ENCODE data around the gene ABCB6. TPM values are rescaled to one million over a fixed set of nuclear protein-coding genes. Genes with fewer than 3 reads are reported as not detected.
A peak's percentile ranks its signal among the peaks of the same experiment; 100 is the strongest.

Gene ABCB6
- total RNA-seq, 2 experiments from 2014 or later, result 18.2 to 21.9 TPM

GRCh38 chr2:219228041-219228910 lies 9.5 kb upstream of the ABCB6 start:
- Mint-ChIP-seq H3K4me1 (peaks cover 33% of the 10 kb centered on the region), H3K27me3 (no peaks in the 10 kb centered on the region), H3K27ac (peak overlapping the region; percentile 78), H3K4me3 (peak overlapping the region; percentile 84), H3K36me3 (ENCODE audit: low read depth) (peaks cover 73% of the 10 kb centered on the region), H3K9me3 (ENCODE audit: low read depth) (no peaks in the 10 kb centered on the region)
- intact Hi-C loops (cut with DNase I, micrococcal nuclease), result no loop called here
- POLR2A ChIA-PET, result interaction anchor here (1.2 to 2.3 kb wide), 3 partner anchors 22 to 25 kb away, joined by 3 to 24 read pairs (median 5); partner anchors contain the start of genes TUBA4A, TUBA4B and ZFAND2B
- CTCF ChIA-PET, result interaction anchor here (0.6 to 2.5 kb wide), 5 partner anchors 21 to 140 kb away, joined by 3 to 5 read pairs (median 4); partner anchors contain the start of gene ZFAND2B
- ATAC-seq (no peak), DNase-seq (no peak)

GRCh38 chr2:219225350-219225749 lies 6.6 kb upstream of the ABCB6 start:
- Mint-ChIP-seq H3K9me3 (ENCODE audit: low read depth) (no peaks in the 10 kb centered on the region), H3K36me3 (ENCODE audit: low read depth) (peaks cover 63% of the 10 kb centered on the region), H3K27ac (no peak overlapping the region), H3K4me3 (no peak overlapping the region), H3K27me3 (no peaks in the 10 kb centered on the region), H3K4me1 (peaks cover 17% of the 10 kb centered on the region)
- ATAC-seq (no peak), DNase-seq (no peak)
- CTCF ChIA-PET, result interaction anchor here (1.2 kb wide), 1 partner anchor 55 kb away, joined by 4 read pairs; no protein-coding TSS in a partner anchor
- POLR2A ChIA-PET, result no interaction called here
- intact Hi-C loops (cut with DNase I, micrococcal nuclease), result no loop called here

- no peaks in the 10 kb centered on the region for H3K27me3 Mint-ChIP-seq
- H3K27ac Mint-ChIP-seq, result no peak overlapping the region
- peaks cover 27% of the 10 kb centered on the region for H3K4me1 Mint-ChIP-seq
- POLR2A ChIA-PET, result no interaction called here
- peaks cover 67% of the 10 kb centered on the region for H3K36me3 Mint-ChIP-seq (ENCODE audit: low read depth)
- intact Hi-C loops (cut with DNase I, micrococcal nuclease), result no loop called here
- no peak for DNase-seq
- no peak overlapping the region for H3K4me3 Mint-ChIP-seq
- CTCF ChIA-PET, result interaction anchor here (1.2 kb wide), 1 partner anchor 53 kb away, joined by 4 read pairs; no protein-coding TSS in a partner anchor
- no peaks in the 10 kb centered on the region for H3K9me3 Mint-ChIP-seq (ENCODE audit: low read depth)
- no peak for ATAC-seq
Observed at GRCh38 chr2:219223831-219224610, 5.3 kb upstream of the ABCB6 start.

- H3K36me3 Mint-ChIP-seq (ENCODE audit: low read depth), result peaks cover 57% of the 10 kb centered on the region
- ATAC-seq (no peak), DNase-seq (no peak)
- H3K4me1 Mint-ChIP-seq, result peaks cover 23% of the 10 kb centered on the region
- no peak overlapping the region for H3K4me3 Mint-ChIP-seq
- H3K27me3 Mint-ChIP-seq, result no peaks in the 10 kb centered on the region
- H3K9me3 Mint-ChIP-seq (ENCODE audit: low read depth), result no peaks in the 10 kb centered on the region
- H3K27ac Mint-ChIP-seq, result no peak overlapping the region
- intact Hi-C loops (cut with DNase I, micrococcal nuclease), result no loop called here
- ChIA-PET POLR2A (no interaction called here), CTCF (interaction anchor here (0.7 to 2.4 kb wide), 5 partner anchors 51 to 187 kb away, joined by 3 to 7 read pairs (median 5); partner anchors contain the start of gene NHEJ1)
Observed at GRCh38 chr2:219221957-219222518, 3.3 kb upstream of the ABCB6 start.

GRCh38 chr2:219220652-219221402 lies 2.1 kb upstream of the ABCB6 start:
- Mint-ChIP-seq H3K4me3 (no peak overlapping the region), H3K27me3 (no peaks in the 10 kb centered on the region), H3K4me1 (peaks cover 24% of the 10 kb centered on the region), H3K36me3 (ENCODE audit: low read depth) (peaks cover 55% of the 10 kb centered on the region), H3K9me3 (ENCODE audit: low read depth) (no peaks in the 10 kb centered on the region), H3K27ac (no peak overlapping the region)
- DNase-seq (no peak), ATAC-seq (no peak)
- POLR2A ChIA-PET, result interaction anchor here (0.7 kb wide), 1 partner anchor 32 kb away, joined by 3 read pairs; the partner anchor contains the start of gene TUBA4B
- CTCF ChIA-PET, result interaction anchor here (0.6 to 2.8 kb wide), 4 partner anchors 23 to 61 kb away, joined by 3 to 15 read pairs (median 6); partner anchors contain the start of gene NHEJ1
- intact Hi-C loops (cut with DNase I, micrococcal nuclease), result no loop called here

- Mint-ChIP-seq H3K36me3 (ENCODE audit: low read depth) (peaks cover 48% of the 10 kb centered on the region), H3K9me3 (ENCODE audit: low read depth) (no peaks in the 10 kb centered on the region), H3K27ac (no peak overlapping the region), H3K27me3 (no peaks in the 10 kb centered on the region), H3K4me3 (no peak overlapping the region), H3K4me1 (peaks cover 24% of the 10 kb centered on the region)
- ATAC-seq, result no peak
- ChIA-PET CTCF (interaction anchor here (0.7 to 2.8 kb wide), 7 partner anchors 10 to 340 kb away, joined by 3 to 15 read pairs (median 7); partner anchors contain the start of genes ANKZF1, ATG9A, CNPPD1 and NHEJ1), POLR2A (interaction anchor here (0.7 to 2.8 kb wide), 2 partner anchors 13 to 33 kb away, joined by 3 to 8 read pairs; partner anchors contain the start of genes TUBA4B and ZFAND2B)
- no peak for DNase-seq
- intact Hi-C loops (cut with DNase I, micrococcal nuclease), result loop anchor here (1.0 to 2.0 kb wide), 5 partner anchors 9 to 75 kb away; partner anchors contain the start of genes ANKZF1 (in 2 of the 2), ATG9A (in 2 of the 2), DNAJB2 (in 1 of the 2) and NHEJ1 (in 1 of the 2)
Observed at GRCh38 chr2:219219784-219220532, 1.2 kb upstream of the ABCB6 start.

GRCh38 chr2:219218217-219218731 lies 484 bp downstream of the ABCB6 start:
- H3K27me3 Mint-ChIP-seq, result no peaks in the 10 kb centered on the region
- intact Hi-C loops (cut with DNase I, micrococcal nuclease), result loop anchor here (1.0 to 2.0 kb wide), 7 partner anchors 12 to 77 kb away; partner anchors contain the start of genes DNAJB2 (in 2 of the 2), NHEJ1 (in 2 of the 2) and ZFAND2B (in 1 of the 2)
- ChIA-PET CTCF (interaction anchor here (0.6 to 3.0 kb wide), 12 partner anchors 9 to 948 kb away, joined by 3 to 15 read pairs (median 6); partner anchors contain the start of genes AAMP, ANKZF1, ATG9A and CNPPD1), POLR2A (interaction anchor here (0.6 to 2.8 kb wide), 6 partner anchors 9 to 36 kb away, joined by 3 to 8 read pairs (median 4); partner anchors contain the start of genes GLB1L, STK16, TUBA4A and ZFAND2B)
- peak overlapping the region; percentile 83 for H3K4me3 Mint-ChIP-seq
- peaks cover 40% of the 10 kb centered on the region for H3K36me3 Mint-ChIP-seq (ENCODE audit: low read depth)
- H3K9me3 Mint-ChIP-seq (ENCODE audit: low read depth), result no peaks in the 10 kb centered on the region
- peak overlapping the region; percentile 74 for H3K27ac Mint-ChIP-seq
- ATAC-seq, result peak; percentile 42
- peaks cover 24% of the 10 kb centered on the region for H3K4me1 Mint-ChIP-seq
- DNase-seq, result peak; percentile 64

- no peaks in the 10 kb centered on the region for H3K27me3 Mint-ChIP-seq
- ChIA-PET CTCF (interaction anchor here (0.5 to 3.0 kb wide), 9 partner anchors 10 to 422 kb away, joined by 3 to 15 read pairs (median 4); partner anchors contain the start of gene ZFAND2B), POLR2A (interaction anchor here (0.6 kb wide), 1 partner anchor 16 kb away, joined by 3 read pairs; no protein-coding TSS in a partner anchor)
- H3K9me3 Mint-ChIP-seq (ENCODE audit: low read depth), result no peaks in the 10 kb centered on the region
- no peak for ATAC-seq
- no peak overlapping the region for H3K27ac Mint-ChIP-seq
- intact Hi-C loops (cut with DNase I, micrococcal nuclease), result no loop called here
- peak overlapping the region; percentile 39 for H3K4me3 Mint-ChIP-seq
- H3K36me3 Mint-ChIP-seq (ENCODE audit: low read depth), result peaks cover 37% of the 10 kb centered on the region
- no peak for DNase-seq
- H3K4me1 Mint-ChIP-seq, result peaks cover 27% of the 10 kb centered on the region
Observed at GRCh38 chr2:219216535-219216915, 2.2 kb downstream of the ABCB6 start.

GRCh38 chr2:219215871-219216534 lies 2.8 kb downstream of the ABCB6 start:
- DNase-seq (no peak), ATAC-seq (no peak)
- Mint-ChIP-seq H3K4me3 (no peak overlapping the region), H3K27ac (no peak overlapping the region), H3K4me1 (peaks cover 29% of the 10 kb centered on the region), H3K9me3 (ENCODE audit: low read depth) (no peaks in the 10 kb centered on the region), H3K36me3 (ENCODE audit: low read depth) (peaks cover 37% of the 10 kb centered on the region), H3K27me3 (no peaks in the 10 kb centered on the region)
- POLR2A ChIA-PET, result interaction anchor here (0.6 kb wide), 1 partner anchor 16 kb away, joined by 3 read pairs; no protein-coding TSS in a partner anchor
- intact Hi-C loops (cut with DNase I, micrococcal nuclease), result no loop called here
- CTCF ChIA-PET, result interaction anchor here (0.5 to 1.4 kb wide), 7 partner anchors 9 to 423 kb away, joined by 3 to 5 read pairs (median 4); partner anchors contain the start of genes CNPPD1 and ZFAND2B

Measured in activated CD4-positive, alpha-beta T cell treated with anti-CD3 and anti-CD28 coated beads for 36 hours (primary cell).